ENCODE results near the gene EFCAB13.
"Not testable (repeated sequence)": the region's sequence is repeated elsewhere in the genome, so short reads cannot be mapped to it uniquely, and the experiment has no call there.

EFCAB13 gene

GRCh38 chr17:47427985-47428384 is 104.2 kb downstream of the EFCAB13 start:
- DNase-seq = no peak

GRCh38 chr17:47432240-47432639 is 108.5 kb downstream of the EFCAB13 start:
- not testable (repeated sequence) for DNase-seq

GRCh38 chr17:47465165-47465564 is 141.4 kb downstream of the EFCAB13 start:
- no peak for DNase-seq

GRCh38 chr17:47466976-47467375 is 143.2 kb downstream of the EFCAB13 start:
- DNase-seq = not testable (repeated sequence)

- no peak for DNase-seq
Measured at GRCh38 chr17:47470836-47471235, 147.1 kb downstream of the EFCAB13 start.

GRCh38 chr17:47472073-47472472 is 148.3 kb downstream of the EFCAB13 start:
- DNase-seq = not testable (repeated sequence)
